ENCODE data around the gene ING5.

GRCh38 chr2:241753493-241753892, 51.7 kb downstream of the ING5 start:
- no peak for TF ChIP-seq TAF1 (IDR thresholded peaks at IDR 0.05; ENCODE audit: borderline replicate concordance, low read depth, low read length)
- TF ChIP-seq POLR2AphosphoS5 (IDR thresholded peaks at IDR 0.05; ENCODE audit: low read depth, low read length), result no peak
- no peak for TF ChIP-seq POLR2A (IDR thresholded peaks at IDR 0.05; ENCODE audit: low read depth, low read length)
